Measurements from ENCODE around the gene ADTRP.

DNA sequence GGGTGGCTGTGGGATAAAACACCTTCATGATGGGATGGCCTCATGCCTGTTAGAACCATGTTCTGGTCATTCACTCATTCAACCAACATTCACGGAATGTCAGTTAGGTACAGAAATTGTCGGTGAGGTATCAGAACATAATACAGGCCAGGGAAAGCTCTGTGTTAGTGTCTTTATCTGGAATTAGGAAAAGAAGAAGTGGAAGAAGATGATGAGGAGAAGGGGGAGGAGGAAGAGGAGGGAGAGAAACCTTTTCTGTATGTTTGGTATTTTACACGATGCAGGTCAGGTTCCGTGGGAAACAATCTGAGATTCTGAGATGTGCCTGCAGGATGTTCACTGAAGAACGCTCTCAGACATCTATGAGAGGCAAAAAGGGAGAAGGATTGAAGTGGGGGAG, 5.6 kb downstream of the ADTRP start:
- TF ChIP-seq CTCF (IDR thresholded peaks at IDR 0.05) = no peak
- no peak for TF ChIP-seq POLR2A (IDR thresholded peaks at IDR 0.05)
- TF ChIP-seq POLR2AphosphoS5 (IDR thresholded peaks at IDR 0.05) = no peak
